Lower leg skin (tissue), 3 donors: ENCODE results near the gene CSRP3.

ENCODE experiments used
- CTCF ChIP-seq, 3 donors: fragments of 450-650 bp; IDR thresholded peaks; one replicate each; pipeline ENCODE4 v1.5.1; 2016; ENCODE audit warnings: antibody characterized with exemption in 3 of 3, mild to moderate bottlenecking in 3 of 3, moderate library complexity in 2 of 3
- POLR2A ChIP-seq, 2 donors: fragments of 450-650 bp; IDR thresholded peaks; one replicate each; pipeline ENCODE4 v1.6.1; 2016 to 2017; ENCODE audit warnings: antibody characterized with exemption in 2 of 2, mild to moderate bottlenecking in 1 of 2, moderate library complexity in 1 of 2

GRCh38 chr11:19199771-19200170 lies 2.0 kb downstream of the CSRP3 start:
- no peak for TF ChIP-seq CTCF (IDR thresholded peaks at IDR 0.05)
- no peak for TF ChIP-seq POLR2A (IDR thresholded peaks at IDR 0.05)
